Uterus (tissue), 4 donors: ENCODE data around the gene GAL. TPM values are rescaled to one million over a fixed set of nuclear protein-coding genes. Genes with fewer than 3 reads are reported as not detected.

Source experiments
- DNase-seq, 2 donors: peaks; one replicate each; pipeline ENCODE4 v3.0.0-alpha.2; 2019 to 2020
- H3K27ac ChIP-seq, 2 donors: fragments of 200-600 bp; sonication (generic); 1 replicate in 1 of 2; 2 replicates in 1 of 2; pipeline ENCODE4 v1.5.1; 2016 to 2018
- H3K27me3 ChIP-seq, 2 donors: fragments of 200-600 bp; sonication (generic); one replicate each; pipeline ENCODE4 v1.5.1; 2018 to 2019; ENCODE audit warnings: control low read depth in 1 of 2
- H3K36me3 ChIP-seq, 2 donors: fragments of 200-600 bp; sonication (generic); one replicate each; pipeline ENCODE4 v1.5.1; 2019; ENCODE audit warnings: control low read depth in 1 of 2
- H3K4me1 ChIP-seq, 2 donors: fragments of 200-600 bp; sonication (generic); one replicate each; pipeline ENCODE4 v1.5.1; 2018 to 2019; ENCODE audit warnings: control low read depth in 1 of 2
- H3K4me3 ChIP-seq, 2 donors: fragments of 200-600 bp; sonication (generic); 1 replicate in 1 of 2; 2 replicates in 1 of 2; pipeline ENCODE4 v1.5.1; 2018 to 2019; ENCODE audit warnings: mild to moderate bottlenecking in 1 of 2
- H3K9me3 ChIP-seq, 2 donors: fragments of 200-600 bp; sonication (generic); one replicate each; pipeline ENCODE4 v1.5.1; 2019; ENCODE audit warnings: control low read depth in 1 of 2
- POLR2A ChIP-seq, 2 donors: fragments of 450-650 bp; IDR thresholded peaks; one replicate each; pipeline ENCODE4 v1.6.1; 2016; ENCODE audit warnings: antibody characterized with exemption in 2 of 2, mild to moderate bottlenecking in 1 of 2, moderate library complexity in 1 of 2
- intact Hi-C: fragments of 100-400 bp; cut with DNase I; formaldehyde crosslinking; loops from one replicate; pipeline ENCODE4 v1.15.1; 2023; ENCODE audit warnings: low total_unique reads
- total RNA-seq, 4 donors: library from RNA; depleted of rRNA in 3 of 4; stranded (reverse); fragments of >200 nt in 3 of 4; gene quantifications; one replicate each; pipeline versions ENCODE4 v1.1.0 to v1.2.4, GENCODE V29; 2014 to 2023
- TF ChIP-seq, protein P1 (sequence below), 4 experiments: fragments of 200-600 bp in 2 of 4; fragments of 450-650 bp in 2 of 4; sonication (generic) in 2 of 4; IDR thresholded peaks; one replicate each; pipeline ENCODE4 v1.5.1; 2016 to 2019; ENCODE audit warnings: antibody characterized with exemption in 4 of 4, mild to moderate bottlenecking in 2 of 4, moderate library complexity in 1 of 4
- donor health status: DM: yes; HTN: yes; CAD: no.

GAL gene
- total RNA-seq, 4 donors from 2014 or later: 0.41 TPM; not detected in 3

- intact Hi-C loops: no loop called here
- H3K27ac ChIP-seq: no peak overlapping the region
- no peak overlapping the region for H3K4me3 ChIP-seq
- H3K36me3 ChIP-seq: no peaks in the 10 kb centered on the region
- H3K4me1 ChIP-seq: no peaks in the 10 kb centered on the region
- H3K27me3 ChIP-seq: no peaks in the 10 kb centered on the region
- no peaks in the 10 kb centered on the region for H3K9me3 ChIP-seq
- no peak for DNase-seq
- TF ChIP-seq POLR2A (IDR thresholded peaks at IDR 0.05): no peak
- TF ChIP-seq, protein P1, sequence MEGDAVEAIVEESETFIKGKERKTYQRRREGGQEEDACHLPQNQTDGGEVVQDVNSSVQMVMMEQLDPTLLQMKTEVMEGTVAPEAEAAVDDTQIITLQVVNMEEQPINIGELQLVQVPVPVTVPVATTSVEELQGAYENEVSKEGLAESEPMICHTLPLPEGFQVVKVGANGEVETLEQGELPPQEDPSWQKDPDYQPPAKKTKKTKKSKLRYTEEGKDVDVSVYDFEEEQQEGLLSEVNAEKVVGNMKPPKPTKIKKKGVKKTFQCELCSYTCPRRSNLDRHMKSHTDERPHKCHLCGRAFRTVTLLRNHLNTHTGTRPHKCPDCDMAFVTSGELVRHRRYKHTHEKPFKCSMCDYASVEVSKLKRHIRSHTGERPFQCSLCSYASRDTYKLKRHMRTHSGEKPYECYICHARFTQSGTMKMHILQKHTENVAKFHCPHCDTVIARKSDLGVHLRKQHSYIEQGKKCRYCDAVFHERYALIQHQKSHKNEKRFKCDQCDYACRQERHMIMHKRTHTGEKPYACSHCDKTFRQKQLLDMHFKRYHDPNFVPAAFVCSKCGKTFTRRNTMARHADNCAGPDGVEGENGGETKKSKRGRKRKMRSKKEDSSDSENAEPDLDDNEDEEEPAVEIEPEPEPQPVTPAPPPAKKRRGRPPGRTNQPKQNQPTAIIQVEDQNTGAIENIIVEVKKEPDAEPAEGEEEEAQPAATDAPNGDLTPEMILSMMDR (IDR thresholded peaks at IDR 0.05): no peak
These were observed 28.5 kb upstream of the GAL start for GRCh38 chr11:68655806-68656205.

DNA sequence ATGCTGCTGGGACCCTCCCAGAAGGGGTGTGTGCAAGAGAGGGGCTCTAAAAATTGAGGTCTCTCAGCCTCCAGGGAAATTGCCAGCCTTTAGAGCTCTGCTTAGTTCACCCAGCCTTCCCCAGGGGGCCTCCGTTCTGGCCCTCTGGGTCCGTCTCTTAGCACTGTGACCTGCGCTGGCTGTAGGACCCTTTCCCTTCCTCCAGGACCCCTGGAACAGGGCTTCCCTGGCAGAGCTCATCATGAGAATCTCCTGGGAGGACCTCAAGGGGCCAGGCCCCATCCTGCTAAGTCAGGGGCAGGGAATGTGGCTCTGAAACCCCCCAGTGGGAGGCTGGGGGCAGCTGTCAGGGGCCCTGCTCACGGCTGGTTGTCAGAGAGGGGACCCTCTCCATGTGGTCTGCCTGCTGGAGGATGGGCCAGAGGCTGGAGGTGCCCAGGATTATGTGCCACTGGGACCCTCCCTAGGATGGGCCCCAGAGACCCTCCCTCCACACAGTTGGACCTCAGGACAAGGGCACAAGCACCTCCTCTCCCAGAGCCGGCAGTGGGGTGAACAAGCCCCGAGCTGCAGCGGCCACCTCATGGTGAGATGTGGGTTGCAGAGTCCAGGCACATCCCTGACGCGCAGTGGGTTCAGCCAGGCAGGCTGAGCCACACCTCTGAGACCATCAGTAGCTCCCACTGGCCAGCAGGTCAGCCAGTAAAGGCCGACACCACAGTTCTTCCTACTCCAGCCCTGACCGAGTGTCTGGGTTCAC, 27.1 kb upstream of the GAL start:
- no peaks in the 10 kb centered on the region for H3K27me3 ChIP-seq
- intact Hi-C loops: no loop called here
- no peak overlapping the region for H3K4me3 ChIP-seq
- no peaks in the 10 kb centered on the region for H3K4me1 ChIP-seq
- TF ChIP-seq POLR2A (IDR thresholded peaks at IDR 0.05): no peak
- TF ChIP-seq, protein P1 (IDR thresholded peaks at IDR 0.05): no peak
- no peak for DNase-seq
- H3K27ac ChIP-seq: no peak overlapping the region
- no peaks in the 10 kb centered on the region for H3K9me3 ChIP-seq
- no peaks in the 10 kb centered on the region for H3K36me3 ChIP-seq

DNA sequence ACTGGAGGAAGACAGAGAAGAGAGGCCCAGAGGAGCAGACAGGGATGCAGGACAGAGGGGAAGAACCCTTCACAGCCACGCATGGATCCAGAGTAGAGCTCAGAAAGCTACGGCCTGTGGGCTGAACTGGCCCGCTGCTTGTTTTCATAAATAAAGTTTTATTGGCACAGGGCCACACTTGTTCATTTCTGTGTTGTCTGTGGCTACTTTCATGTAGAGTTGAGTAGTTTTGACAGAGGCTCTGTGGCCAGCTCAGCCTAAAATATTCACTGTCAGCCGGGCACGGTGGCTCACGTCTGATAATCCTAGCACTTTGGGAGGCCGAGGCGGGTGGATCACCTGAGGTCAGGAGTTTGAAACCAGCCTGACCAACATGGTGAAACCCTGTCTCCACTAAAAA, 26.2 kb upstream of the GAL start:
- Histone ChIP-seq H3K27me3 (no peaks in the 10 kb centered on the region), H3K27ac (no peak overlapping the region), H3K9me3 (no peaks in the 10 kb centered on the region), H3K4me1 (no peaks in the 10 kb centered on the region), H3K4me3 (no peak overlapping the region), H3K36me3 (no peaks in the 10 kb centered on the region)
- DNase-seq: no peak
- no peak for TF ChIP-seq POLR2A (IDR thresholded peaks at IDR 0.05)
- TF ChIP-seq, protein P1 (IDR thresholded peaks at IDR 0.05): no peak
- intact Hi-C loops: no loop called here

DNA sequence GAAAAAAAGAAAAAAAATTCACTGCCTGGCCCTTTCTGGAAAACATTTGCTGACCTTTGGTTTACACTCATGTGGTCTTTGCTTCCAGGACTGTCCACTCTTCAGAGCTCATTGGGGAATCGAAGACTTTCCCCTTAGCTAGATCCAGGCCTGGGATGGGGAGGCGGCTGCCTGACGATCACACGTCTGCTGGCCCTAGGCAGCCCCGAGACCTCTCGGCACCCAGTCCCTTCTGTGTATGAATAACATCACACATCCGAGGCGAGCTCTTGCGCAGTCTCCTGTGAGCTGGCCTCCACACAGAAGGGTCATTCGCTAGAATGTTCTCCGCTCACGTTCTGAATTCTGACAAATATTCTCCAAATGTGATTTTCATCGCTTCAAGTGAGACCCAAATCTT, 25.7 kb upstream of the GAL start:
- no peaks in the 10 kb centered on the region for H3K36me3 ChIP-seq
- intact Hi-C loops: no loop called here
- H3K4me3 ChIP-seq: no peak overlapping the region
- H3K27ac ChIP-seq: no peak overlapping the region
- no peaks in the 10 kb centered on the region for H3K27me3 ChIP-seq
- no peak for DNase-seq
- H3K4me1 ChIP-seq: no peaks in the 10 kb centered on the region
- H3K9me3 ChIP-seq: no peaks in the 10 kb centered on the region
- TF ChIP-seq, protein P1 (IDR thresholded peaks at IDR 0.05): no peak
- no peak for TF ChIP-seq POLR2A (IDR thresholded peaks at IDR 0.05)

DNA sequence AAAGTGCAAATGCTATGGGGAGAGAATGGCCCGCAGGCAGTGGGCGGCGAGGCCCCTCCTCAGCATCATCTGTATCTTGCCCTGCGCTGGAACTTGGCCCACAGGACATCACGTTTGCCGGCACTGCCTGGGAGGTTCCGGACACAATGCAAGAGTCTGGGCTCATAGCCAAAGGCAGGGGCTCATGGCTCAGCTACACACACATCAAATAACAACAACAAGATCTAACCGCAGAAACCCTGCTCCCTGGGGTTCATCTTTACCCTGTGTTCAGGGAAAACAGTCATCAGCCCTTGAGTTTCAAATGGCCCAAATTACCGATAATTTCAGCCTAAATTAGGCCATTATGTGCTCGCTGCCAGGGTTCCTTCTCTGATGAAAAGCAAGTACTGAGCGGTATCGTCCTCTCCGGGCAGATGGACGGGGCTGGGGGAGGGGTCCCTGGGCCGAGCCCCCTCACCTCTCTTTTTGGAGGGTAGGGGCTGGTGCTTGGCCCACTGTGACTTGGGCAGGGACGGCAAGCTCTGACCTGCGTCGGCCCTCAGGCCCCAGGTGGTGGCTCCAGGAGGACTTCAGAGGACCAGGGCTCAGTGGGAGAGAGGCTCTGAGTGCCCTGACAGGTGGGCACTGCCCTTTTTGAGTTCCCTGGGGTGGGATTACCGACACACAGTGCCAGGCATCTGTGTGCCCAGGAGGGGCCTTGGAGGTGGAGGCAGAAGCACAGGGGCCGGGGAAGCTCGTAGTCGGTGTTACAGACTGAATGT, 25.0 kb upstream of the GAL start:
- Histone ChIP-seq H3K4me1 (no peaks in the 10 kb centered on the region), H3K36me3 (no peaks in the 10 kb centered on the region), H3K27ac (peak overlapping the region in 1 of 2 donors; percentile 5), H3K27me3 (no peaks in the 10 kb centered on the region), H3K9me3 (no peaks in the 10 kb centered on the region), H3K4me3 (no peak overlapping the region)
- DNase-seq: peak; percentile 60 to 69
- TF ChIP-seq, protein P1 (IDR thresholded peaks at IDR 0.05): no peak
- no peak for TF ChIP-seq POLR2A (IDR thresholded peaks at IDR 0.05)
- intact Hi-C loops: no loop called here
